PC-3 (cell line): ENCODE results near the gene DNAJB6. TPM values are rescaled to one million over a fixed set of nuclear protein-coding genes. Genes with fewer than 3 reads are reported as not detected.

Source experiments
- ATAC-seq: fragments of 200-7000 bp; cut with Tn5 transposase; 2 replicates; pipeline ENCODE4 v1.9.1; 2020; ENCODE audit warnings: mild to moderate bottlenecking, moderate library complexity
- BruUV-seq: library from RNA; stranded (reverse); fragments of 400-500 nt; replicated peaks from 2 replicates; lab custom pipeline; 2021; lab: Mats Ljungman, UMichigan
- CTCF ChIA-PET: fragments of 300-600 bp; sonication (Branson Sonifier 250); formaldehyde crosslinking; loops from one replicate; lab custom pipeline; 2022; ENCODE audit warnings: antibody characterized with exemption; lab: Charles Lee
- POLR2A ChIA-PET: fragments of 300-600 bp; sonication (Branson Sonifier 250); formaldehyde crosslinking; loops from one replicate; lab custom pipeline; 2022; ENCODE audit warnings: antibody characterized with exemption; ENCODE audit not compliant: unreplicated experiment; lab: Charles Lee
- DNase-seq: peaks from one replicate; pipeline ENCODE4 v3.0.0-alpha.2; 2015
- H2AFZ ChIP-seq: fragments of 300-600 bp; sonication (generic); 2 replicates; pipeline ENCODE4 v1.6.0; 2016; ENCODE audit warnings: antibody characterized with exemption, low read length
- H3F3A ChIP-seq: fragments of 300-600 bp; sonication (generic); one replicate; pipeline ENCODE4 v1.6.0; 2017; ENCODE audit warnings: antibody characterized with exemption, low read length, control low read depth, mild to moderate bottlenecking; ENCODE audit not compliant: unreplicated experiment
- H3K27ac ChIP-seq: fragments of 300-600 bp; sonication (generic); 2 replicates; pipeline ENCODE4 v1.5.1; 2016; ENCODE audit warnings: mild to moderate bottlenecking, low read length
- H3K27me3 ChIP-seq: fragments of 300-600 bp; sonication (generic); 2 replicates; pipeline ENCODE4 v1.6.1; 2016; ENCODE audit warnings: low read length, mixed read lengths
- H3K36me3 ChIP-seq: fragments of 300-600 bp; sonication (generic); 2 replicates; pipeline ENCODE4 v1.6.1; 2016; ENCODE audit warnings: low read depth, mixed run types, low read length, mixed read lengths
- H3K4me1 ChIP-seq: fragments of 300-600 bp; sonication (generic); 2 replicates; pipeline ENCODE4 v1.5.1; 2016; ENCODE audit warnings: low read length; ENCODE audit not compliant: insufficient read depth
- H3K4me2 ChIP-seq: fragments of 300-600 bp; sonication (generic); 2 replicates; pipeline ENCODE4 v1.6.0; 2016; ENCODE audit warnings: low read length
- H3K4me3 ChIP-seq: fragments of 300-600 bp; sonication (generic); 2 replicates; pipeline ENCODE4 v1.5.1; 2016; ENCODE audit warnings: mild to moderate bottlenecking, low read length, mixed read lengths
- H3K79me2 ChIP-seq: fragments of 300-600 bp; sonication (generic); 2 replicates; pipeline ENCODE4 v1.6.1; 2017; ENCODE audit warnings: low read length, mixed read lengths
- H3K9ac ChIP-seq: fragments of 300-600 bp; sonication (generic); 2 replicates; pipeline ENCODE4 v1.6.0; 2016; ENCODE audit warnings: mild to moderate bottlenecking, low read length
- H3K9me2 ChIP-seq: fragments of 300-600 bp; sonication (generic); replicated peaks from 2 replicates; pipeline ENCODE4 v1.6.1; 2016; ENCODE audit warnings: mixed run types, low read length, mixed read lengths
- H3K9me3 ChIP-seq: fragments of 300-600 bp; sonication (generic); 2 replicates; pipeline ENCODE4 v1.6.1; 2016; ENCODE audit warnings: low read length, mixed read lengths
- H4K20me1 ChIP-seq: fragments of 300-600 bp; sonication (generic); 2 replicates; pipeline ENCODE4 v1.6.1; 2016; ENCODE audit warnings: low read length, mixed read lengths
- CTCF ChIP-seq: fragments of 300-600 bp; sonication (generic); conservative IDR thresholded peaks from 2 replicates; pipeline ENCODE4 v1.5.1; 2017; ENCODE audit warnings: antibody characterized with exemption, low read depth, mild to moderate bottlenecking, low read length
- EZH2 ChIP-seq: fragments of 300-600 bp; sonication (generic); IDR thresholded peaks from one replicate; pipeline ENCODE4 v1.6.1; 2017; ENCODE audit warnings: antibody characterized with exemption, mild to moderate bottlenecking, low read length; ENCODE audit not compliant: unreplicated experiment
- EZH2phosphoT487 ChIP-seq: fragments of 300-600 bp; sonication (generic); IDR thresholded peaks from 2 replicates; pipeline ENCODE4 v1.6.1; 2018; ENCODE audit warnings: mild to moderate bottlenecking, antibody characterized with exemption, low read length, borderline replicate concordance
- intact Hi-C: fragments of 100-400 bp; cut with micrococcal nuclease; formaldehyde crosslinking; loops from 2 replicates; pipeline ENCODE4 v1.9.0; 2023
- total RNA-seq: library from RNA; depleted of rRNA; stranded (reverse); fragments of >200 nt; gene quantifications from 2 replicates; pipeline ENCODE4 v1.2.3, GENCODE V29; 2014

DNAJB6 gene
- total RNA-seq, 1 experiment from 2014 or later, result 151 TPM

GRCh38 chr7:157430721-157431120, 93.9 kb downstream of the DNAJB6 start:
- no peak overlapping the region for H2AFZ ChIP-seq
- H3K4me2 ChIP-seq, result no peak overlapping the region
- no peak for DNase-seq
- H3F3A ChIP-seq, result no peaks in the 10 kb centered on the region
- H4K20me1 ChIP-seq, result no peaks in the 10 kb centered on the region
- no peaks in the 10 kb centered on the region for H3K36me3 ChIP-seq
- H3K9ac ChIP-seq, result no peak overlapping the region
- intact Hi-C loops, result loop anchor here (5.0 kb wide), 1 partner anchor 262 kb away; no protein-coding TSS in a partner anchor
- TF ChIP-seq EZH2phosphoT487, result no peak
- TF ChIP-seq CTCF, result no peak
- no peak for TF ChIP-seq EZH2
- no peaks in the 10 kb centered on the region for H3K9me3 ChIP-seq
- ChIA-PET CTCF (no interaction called here), POLR2A (no interaction called here)
- H3K27ac ChIP-seq, result no peak overlapping the region
- no peaks in the 10 kb centered on the region for H3K79me2 ChIP-seq
- no peak for ATAC-seq
- BruUV-seq, result no TSS peak
- no peaks in the 10 kb centered on the region for H3K27me3 ChIP-seq
- H3K4me1 ChIP-seq, result peaks cover 9% of the 10 kb centered on the region; the same call in 1 of the 2 replicates
- no peaks in the 10 kb centered on the region for H3K9me2 ChIP-seq
- H3K4me3 ChIP-seq, result no peak overlapping the region

GRCh38 chr7:157431173-157431950, 94.6 kb downstream of the DNAJB6 start:
- ATAC-seq (no peak), DNase-seq (no peak)
- no peaks in the 10 kb centered on the region for H4K20me1 ChIP-seq
- H3K27me3 ChIP-seq, result no peaks in the 10 kb centered on the region
- H3K79me2 ChIP-seq, result no peaks in the 10 kb centered on the region
- peaks cover 9% of the 10 kb centered on the region; the same call in 1 of the 2 replicates for H3K4me1 ChIP-seq
- H3K9ac ChIP-seq, result no peak overlapping the region
- no peaks in the 10 kb centered on the region for H3K36me3 ChIP-seq
- no peaks in the 10 kb centered on the region for H3K9me3 ChIP-seq
- H3K4me2 ChIP-seq, result no peak overlapping the region
- ChIA-PET CTCF (interaction anchor here (0.6 kb wide), 1 partner anchor 204 kb away, joined by 4 read pairs; no protein-coding TSS in a partner anchor), POLR2A (no interaction called here)
- intact Hi-C loops, result loop anchor here (5.0 kb wide), 1 partner anchor 261 kb away; no protein-coding TSS in a partner anchor
- no peak overlapping the region for H3K4me3 ChIP-seq
- TF ChIP-seq CTCF (no peak), EZH2 (no peak), EZH2phosphoT487 (no peak)
- H3F3A ChIP-seq, result no peaks in the 10 kb centered on the region
- BruUV-seq, result no TSS peak
- H3K9me2 ChIP-seq, result no peaks in the 10 kb centered on the region
- no peak overlapping the region for H3K27ac ChIP-seq
- no peak overlapping the region for H2AFZ ChIP-seq
